Spleen (tissue), 7 donors: ENCODE data around the gene PRKCZ.

Source experiments
- CTCF ChIP-seq, 11 experiments: fragments of 200-600 bp in 7 of 11; fragments of 450-650 bp in 4 of 11; sonication (generic) in 4 of 11; IDR thresholded peaks in 8 of 11; conservative IDR thresholded peaks in 3 of 11; 1 replicate in 7 of 11; 2 replicates in 4 of 11; pipeline versions ENCODE4 v1.4.0 to v1.8.0; 2016 to 2021; ENCODE audit warnings: antibody characterized with exemption in 11 of 11, inconsistent platforms in 4 of 11, mild to moderate bottlenecking in 1 of 11
- POLR2A ChIP-seq, 3 donors: fragments of 450-650 bp; IDR thresholded peaks; one replicate each; pipeline ENCODE4 v1.5.1; 2017; ENCODE audit warnings: antibody characterized with exemption in 3 of 3, mild to moderate bottlenecking in 1 of 3
- donor health status: DM: no; HTN: no; CAD: no; lungs with moderate emphysema.
- donor health status: DM: no; HTN: no; CAD: no.
- donor health status: DM: no; HTN: no; CAD: no.

GRCh38 chr1:2009101-2010053 is 40.8 kb upstream of the PRKCZ start:
- TF ChIP-seq CTCF (IDR thresholded peaks at IDR 0.05 in 8 of 11, conservative IDR thresholded peaks at IDR 0.05 in 3 of 11) (no peak), POLR2A (IDR thresholded peaks at IDR 0.05) (no peak)
